ENCODE results near the gene DACT1. TPM values are rescaled to one million over a fixed set of nuclear protein-coding genes. Genes with fewer than 3 reads are reported as not detected.

The DACT1 gene
- total RNA-seq, 1 donor from 2014 or later: 3.0 TPM

- Mint-ChIP-seq H3K36me3 (ENCODE audit: low read depth) (peaks cover 2% of the 10 kb centered on the region), H3K27ac (no peak overlapping the region), H3K4me3 (no peak overlapping the region), H3K9me3 (no peaks in the 10 kb centered on the region), H3K4me1 (no peaks in the 10 kb centered on the region), H3K27me3 (no peaks in the 10 kb centered on the region)
- DNase-seq: no peak
- ATAC-seq (ENCODE audit: low read depth): no peak
- CTCF ChIA-PET: no interaction called here
- POLR2A ChIA-PET: no interaction called here
- intact Hi-C loops (cut with micrococcal nuclease): no loop called here
- no peak for TF ChIP-seq CTCF (IDR thresholded peaks at IDR 0.05)
Measured at GRCh38 chr14:58646479-58646878, 8.7 kb downstream of the DACT1 start.

- Mint-ChIP-seq H3K27ac (no peak overlapping the region), H3K36me3 (ENCODE audit: low read depth) (no peaks in the 10 kb centered on the region), H3K4me1 (no peaks in the 10 kb centered on the region), H3K27me3 (no peaks in the 10 kb centered on the region), H3K4me3 (no peak overlapping the region), H3K9me3 (no peaks in the 10 kb centered on the region)
- intact Hi-C loops (cut with micrococcal nuclease): no loop called here
- ATAC-seq (ENCODE audit: low read depth) (no peak), DNase-seq (no peak)
- CTCF ChIA-PET: no interaction called here
- TF ChIP-seq CTCF (IDR thresholded peaks at IDR 0.05): no peak
- POLR2A ChIA-PET: no interaction called here
Measured at GRCh38 chr14:58647777-58648176, 10.0 kb downstream of the DACT1 start.

- Mint-ChIP-seq H3K9me3 (no peaks in the 10 kb centered on the region), H3K27ac (no peak overlapping the region), H3K27me3 (no peaks in the 10 kb centered on the region), H3K36me3 (ENCODE audit: low read depth) (no peaks in the 10 kb centered on the region), H3K4me1 (no peaks in the 10 kb centered on the region), H3K4me3 (no peak overlapping the region)
- ChIA-PET POLR2A (no interaction called here), CTCF (no interaction called here)
- no peak for TF ChIP-seq CTCF (IDR thresholded peaks at IDR 0.05)
- no peak for DNase-seq
- intact Hi-C loops (cut with micrococcal nuclease): no loop called here
- ATAC-seq (ENCODE audit: low read depth): no peak
Measured at GRCh38 chr14:58650857-58651256, 13.1 kb downstream of the DACT1 start.

- DNase-seq: no peak
- H3K27ac Mint-ChIP-seq: no peak overlapping the region
- H3K4me1 Mint-ChIP-seq: no peaks in the 10 kb centered on the region
- intact Hi-C loops (cut with micrococcal nuclease): no loop called here
- H3K4me3 Mint-ChIP-seq: no peak overlapping the region
- no peaks in the 10 kb centered on the region for H3K27me3 Mint-ChIP-seq
- no peak for TF ChIP-seq CTCF (IDR thresholded peaks at IDR 0.05)
- CTCF ChIA-PET: no interaction called here
- H3K36me3 Mint-ChIP-seq (ENCODE audit: low read depth): no peaks in the 10 kb centered on the region
- POLR2A ChIA-PET: no interaction called here
- no peak for ATAC-seq (ENCODE audit: low read depth)
- H3K9me3 Mint-ChIP-seq: no peaks in the 10 kb centered on the region
Measured at GRCh38 chr14:58656671-58657411, 19.1 kb downstream of the DACT1 start.

GRCh38 chr14:58659061-58659460 lies 21.3 kb downstream of the DACT1 start:
- ATAC-seq (ENCODE audit: low read depth): no peak
- Mint-ChIP-seq H3K4me1 (no peaks in the 10 kb centered on the region), H3K36me3 (ENCODE audit: low read depth) (no peaks in the 10 kb centered on the region), H3K4me3 (no peak overlapping the region), H3K27me3 (peaks cover 5% of the 10 kb centered on the region), H3K9me3 (no peaks in the 10 kb centered on the region), H3K27ac (no peak overlapping the region)
- CTCF ChIA-PET: no interaction called here
- POLR2A ChIA-PET: no interaction called here
- DNase-seq: no peak
- no peak for TF ChIP-seq CTCF (IDR thresholded peaks at IDR 0.05)
- intact Hi-C loops (cut with micrococcal nuclease): no loop called here
